ENCODE results near the gene CPA1. TPM values are rescaled to one million over a fixed set of nuclear protein-coding genes. Genes with fewer than 3 reads are reported as not detected.

CPA1 gene
- total RNA-seq, 1 experiment from 2014 or later = 1.1 TPM

DNA sequence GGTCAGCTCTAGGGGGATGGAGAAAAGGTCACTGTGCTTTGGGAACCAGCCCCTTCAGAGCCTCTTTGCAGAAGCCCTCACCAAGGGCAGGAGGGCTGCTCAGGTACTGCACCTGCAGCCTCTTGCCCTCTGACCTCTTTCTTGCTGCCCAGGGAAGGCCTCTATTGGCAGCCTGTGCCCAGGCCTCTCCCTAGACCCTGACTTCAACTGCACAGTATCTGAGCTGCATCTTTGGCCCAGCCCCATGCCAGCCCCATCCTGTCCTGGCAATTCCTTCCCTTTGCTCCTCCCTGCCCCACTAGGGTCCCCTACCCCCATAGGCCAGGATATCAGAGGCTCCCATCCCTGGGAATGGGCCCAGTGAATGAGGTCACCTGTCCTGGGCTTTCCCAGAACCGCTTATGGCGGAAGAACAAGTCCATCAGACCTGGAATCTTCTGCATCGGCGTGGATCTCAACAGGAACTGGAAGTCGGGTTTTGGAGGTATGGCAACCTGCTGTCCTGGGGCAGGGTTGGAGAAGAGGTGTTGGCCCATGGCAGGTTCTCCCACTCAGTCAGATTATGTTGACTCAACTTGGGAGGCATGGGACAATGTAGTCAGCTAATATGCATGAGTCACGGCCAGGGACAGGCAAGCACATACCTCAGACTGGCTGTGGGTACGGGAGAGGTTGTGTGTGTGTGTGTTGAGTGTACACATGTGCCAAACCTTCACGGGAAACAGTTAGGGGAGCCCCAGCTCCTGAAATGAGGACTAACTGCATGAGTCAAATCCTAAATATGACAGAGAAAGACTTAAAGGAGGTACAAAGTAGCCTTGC, 17.1 kb upstream of the CPA1 start:
- Histone ChIP-seq H3K27me3 (no peaks in the 10 kb centered on the region), H3K4me3 (no peak overlapping the region), H3K36me3 (no peaks in the 10 kb centered on the region), H3K27ac (peak overlapping the region; percentile 100), H3K9me3 (replicated peaks) (peaks cover 15% of the 10 kb centered on the region; the same call in 1 of the 2 replicates), H3K4me1 (peaks cover 60% of the 10 kb centered on the region)
- peak; percentile 76 to 81 for DNase-seq

DNA sequence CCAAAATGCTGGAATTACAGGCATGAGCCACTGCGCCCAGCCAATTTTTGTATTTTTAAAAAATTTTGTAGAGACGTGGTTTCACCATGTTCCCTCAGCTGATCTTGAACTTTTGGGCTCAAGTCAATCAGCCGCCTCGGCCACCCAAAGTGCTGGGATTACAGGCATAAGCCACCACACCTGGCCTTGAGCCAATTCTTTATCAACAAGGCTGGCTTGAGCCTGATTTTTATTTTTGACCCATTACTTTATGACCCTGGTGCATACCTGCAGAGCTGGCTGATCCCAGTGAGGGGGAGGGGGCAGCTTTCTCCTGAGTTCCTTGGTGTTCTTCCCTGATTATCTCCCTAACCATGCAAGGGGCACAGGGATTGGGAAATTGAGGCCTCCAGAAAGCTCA, 15.8 kb upstream of the CPA1 start:
- H3K9me3 ChIP-seq (replicated peaks) = peaks cover 15% of the 10 kb centered on the region; the same call in 1 of the 2 replicates
- H3K27me3 ChIP-seq = no peaks in the 10 kb centered on the region
- no peaks in the 10 kb centered on the region for H3K36me3 ChIP-seq
- H3K4me1 ChIP-seq = peaks cover 54% of the 10 kb centered on the region
- H3K27ac ChIP-seq = peak overlapping the region; percentile 100
- peak; percentile 89 to 95 for DNase-seq
- H3K4me3 ChIP-seq = peak overlapping the region; percentile 7

DNA sequence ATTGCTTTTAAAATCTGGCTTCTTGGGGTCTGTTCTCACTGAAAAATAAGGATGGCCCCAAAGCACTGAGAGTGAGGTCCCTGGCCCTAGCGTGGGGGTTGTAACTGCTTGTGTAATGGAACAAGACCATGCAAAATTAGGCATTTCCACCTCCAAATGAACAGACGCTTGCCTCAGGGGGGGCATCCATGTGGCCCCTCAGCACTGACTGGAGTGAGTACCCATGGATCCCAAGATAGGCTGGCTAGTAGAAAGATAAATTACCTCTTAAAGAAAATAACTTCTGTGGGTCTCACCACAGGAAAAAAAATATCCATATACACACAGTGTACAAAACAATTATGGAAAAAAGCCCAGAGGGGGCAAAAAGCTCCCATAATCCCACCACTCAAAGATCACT, 15.2 kb upstream of the CPA1 start:
- peak; percentile 96 to 98 for DNase-seq
- Histone ChIP-seq H3K27me3 (no peaks in the 10 kb centered on the region), H3K9me3 (replicated peaks) (peaks cover 9% of the 10 kb centered on the region; the same call in 1 of the 2 replicates), H3K27ac (peak overlapping the region; percentile 100), H3K4me3 (peak overlapping the region; percentile 7), H3K4me1 (peaks cover 59% of the 10 kb centered on the region), H3K36me3 (no peaks in the 10 kb centered on the region)

DNA sequence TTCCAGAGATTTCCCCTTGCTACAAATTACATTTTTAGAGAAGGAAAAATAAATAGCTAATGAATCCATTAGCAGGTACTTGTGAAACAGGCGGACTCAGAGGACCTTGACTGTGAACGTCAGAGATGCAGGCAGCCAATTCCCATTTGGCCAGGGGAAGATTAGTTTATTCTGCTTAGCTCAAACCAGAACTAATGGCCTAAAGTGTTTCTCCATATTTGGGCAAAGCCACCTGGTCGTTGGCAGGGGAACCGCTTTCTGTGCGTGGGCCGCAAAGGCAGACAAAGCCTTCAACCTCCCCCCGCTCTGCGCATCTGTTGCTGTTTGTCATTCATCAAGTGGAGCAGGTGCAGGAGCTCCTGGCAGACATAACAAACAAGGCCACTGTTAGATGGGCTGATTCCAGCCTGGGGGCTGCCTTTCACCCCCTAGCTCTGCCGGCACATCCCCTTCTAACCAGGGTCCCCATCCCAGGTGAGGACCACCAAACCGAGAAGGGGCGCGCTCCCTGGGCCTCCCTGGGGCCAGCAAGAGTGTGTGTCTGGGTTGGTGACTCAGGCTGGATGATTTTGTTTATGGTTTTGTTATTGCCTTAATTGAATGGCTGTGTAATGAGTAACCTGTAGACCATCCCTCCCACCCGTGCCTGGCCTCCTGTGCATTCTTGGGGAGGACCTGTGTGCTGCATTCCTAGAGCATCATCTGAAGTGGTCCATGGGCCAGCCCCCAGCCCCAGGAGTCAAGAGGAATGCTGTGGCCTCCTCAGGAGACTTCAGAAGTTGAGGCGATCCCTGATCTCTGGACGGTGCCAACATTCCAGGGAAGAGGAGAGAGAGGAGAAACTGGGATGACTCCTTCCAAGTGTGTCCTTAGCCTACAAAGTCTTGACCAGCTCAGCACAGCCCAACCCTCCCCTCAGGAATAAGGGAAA, 14.5 kb upstream of the CPA1 start:
- H3K4me1 ChIP-seq = peaks cover 61% of the 10 kb centered on the region
- H3K9me3 ChIP-seq (replicated peaks) = peaks cover 2% of the 10 kb centered on the region; the same call in 1 of the 2 replicates
- H3K27ac ChIP-seq = peak overlapping the region; percentile 100
- peak; percentile 100 for DNase-seq
- no peaks in the 10 kb centered on the region for H3K36me3 ChIP-seq
- peak overlapping the region; percentile 33 for H3K4me3 ChIP-seq
- no peaks in the 10 kb centered on the region for H3K27me3 ChIP-seq

DNA sequence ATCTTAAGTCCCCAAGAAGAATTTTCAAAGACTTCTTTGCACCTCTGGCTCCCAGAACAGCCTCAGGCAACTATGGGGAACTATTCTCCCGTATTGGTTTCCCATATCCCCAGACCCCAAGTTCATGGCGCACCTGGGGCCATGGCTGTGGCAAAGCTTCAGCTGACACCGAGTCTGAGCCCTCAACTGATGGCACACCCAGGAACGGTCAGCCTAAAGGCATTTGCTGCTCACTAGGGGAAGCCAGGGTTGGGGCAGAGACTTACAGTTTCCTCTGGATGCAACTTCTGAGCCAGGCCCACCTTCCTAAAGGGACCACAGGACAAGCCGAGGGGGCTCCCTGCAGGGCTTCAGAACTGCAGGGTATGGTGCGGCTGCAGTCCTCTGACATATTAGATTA, 13.7 kb upstream of the CPA1 start:
- Histone ChIP-seq H3K27me3 (no peaks in the 10 kb centered on the region), H3K4me3 (peak overlapping the region; percentile 33), H3K27ac (peak overlapping the region; percentile 100), H3K4me1 (peaks cover 66% of the 10 kb centered on the region), H3K9me3 (replicated peaks) (no peaks in the 10 kb centered on the region), H3K36me3 (no peaks in the 10 kb centered on the region)
- peak; percentile 70 to 81 for DNase-seq

DNA sequence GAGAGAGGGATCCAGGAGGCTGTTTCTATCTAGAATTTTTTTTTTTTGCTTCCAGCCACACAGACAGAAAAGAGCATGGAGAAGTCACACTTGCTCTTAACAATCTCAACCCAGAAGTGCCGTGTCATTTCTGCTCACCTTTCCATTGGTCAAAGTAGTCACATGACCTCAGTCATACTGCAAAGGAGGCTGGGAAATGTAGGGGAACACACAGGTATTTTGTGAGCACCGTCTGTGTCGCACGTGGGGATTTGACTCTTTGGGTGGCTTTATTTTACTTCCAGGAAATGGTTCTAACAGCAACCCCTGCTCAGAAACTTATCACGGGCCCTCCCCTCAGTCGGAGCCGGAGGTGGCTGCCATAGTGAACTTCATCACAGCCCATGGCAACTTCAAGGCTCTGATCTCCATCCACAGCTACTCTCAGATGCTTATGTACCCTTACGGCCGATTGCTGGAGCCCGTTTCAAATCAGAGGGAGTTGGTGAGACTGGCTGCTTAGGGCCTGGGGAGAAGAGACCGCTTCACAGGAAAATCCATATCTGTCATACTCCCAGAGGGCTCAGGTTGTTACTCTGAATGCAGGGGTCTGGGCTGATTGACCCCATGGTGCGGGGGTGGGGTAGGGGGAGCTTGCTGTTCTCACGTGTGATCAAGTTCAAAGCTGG, 13.1 kb upstream of the CPA1 start:
- Histone ChIP-seq H3K9me3 (replicated peaks) (no peaks in the 10 kb centered on the region), H3K27me3 (no peaks in the 10 kb centered on the region), H3K36me3 (no peaks in the 10 kb centered on the region), H3K4me3 (peak overlapping the region; percentile 33), H3K4me1 (peaks cover 72% of the 10 kb centered on the region), H3K27ac (peak overlapping the region; percentile 100)
- DNase-seq = peak; percentile 49 to 82

DNA sequence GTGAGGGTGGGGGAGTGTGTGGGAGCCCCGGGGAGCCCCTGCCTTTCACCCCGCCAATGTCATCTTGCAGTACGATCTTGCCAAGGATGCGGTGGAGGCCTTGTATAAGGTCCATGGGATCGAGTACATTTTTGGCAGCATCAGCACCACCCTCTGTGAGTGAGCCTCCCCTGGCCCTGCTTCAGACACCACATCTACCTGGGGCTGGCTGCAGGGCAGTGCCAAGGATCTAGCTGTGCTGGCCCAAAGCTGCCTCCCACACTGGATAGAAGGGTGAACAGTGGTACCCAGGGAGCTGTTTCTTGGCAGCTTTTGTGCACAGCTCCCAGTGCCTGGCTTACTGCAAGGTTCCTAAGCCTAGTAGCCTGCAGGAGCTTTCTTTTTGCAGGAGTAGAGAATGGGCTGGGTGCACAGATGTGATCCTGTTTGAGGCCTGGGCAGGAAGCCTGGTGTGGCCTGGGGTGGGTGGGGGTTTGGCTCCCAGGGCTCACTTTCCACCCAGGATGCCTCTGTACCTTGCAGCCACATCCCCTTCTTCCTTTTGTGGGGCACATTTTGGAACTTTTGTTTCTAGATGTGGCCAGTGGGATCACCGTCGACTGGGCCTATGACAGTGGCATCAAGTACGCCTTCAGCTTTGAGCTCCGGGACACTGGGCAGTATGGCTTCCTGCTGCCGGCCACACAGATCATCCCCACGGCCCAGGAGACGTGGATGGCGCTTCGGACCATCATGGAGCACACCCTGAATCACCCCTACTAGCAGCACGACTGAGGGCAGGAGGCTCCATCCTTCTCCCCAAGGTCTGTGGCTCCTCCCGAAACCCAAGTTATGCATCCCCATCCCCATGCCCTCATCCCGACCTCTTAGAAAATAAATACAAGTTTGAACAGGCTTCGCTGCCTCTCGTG, 12.2 kb upstream of the CPA1 start:
- no peaks in the 10 kb centered on the region for H3K9me3 ChIP-seq (replicated peaks)
- no peak overlapping the region for H3K4me3 ChIP-seq
- H3K27ac ChIP-seq = peak overlapping the region; percentile 100; the same call in 1 of the 2 replicates
- peaks cover 76% of the 10 kb centered on the region for H3K4me1 ChIP-seq
- H3K36me3 ChIP-seq = no peaks in the 10 kb centered on the region
- no peak for DNase-seq
- H3K27me3 ChIP-seq = no peaks in the 10 kb centered on the region

DNA sequence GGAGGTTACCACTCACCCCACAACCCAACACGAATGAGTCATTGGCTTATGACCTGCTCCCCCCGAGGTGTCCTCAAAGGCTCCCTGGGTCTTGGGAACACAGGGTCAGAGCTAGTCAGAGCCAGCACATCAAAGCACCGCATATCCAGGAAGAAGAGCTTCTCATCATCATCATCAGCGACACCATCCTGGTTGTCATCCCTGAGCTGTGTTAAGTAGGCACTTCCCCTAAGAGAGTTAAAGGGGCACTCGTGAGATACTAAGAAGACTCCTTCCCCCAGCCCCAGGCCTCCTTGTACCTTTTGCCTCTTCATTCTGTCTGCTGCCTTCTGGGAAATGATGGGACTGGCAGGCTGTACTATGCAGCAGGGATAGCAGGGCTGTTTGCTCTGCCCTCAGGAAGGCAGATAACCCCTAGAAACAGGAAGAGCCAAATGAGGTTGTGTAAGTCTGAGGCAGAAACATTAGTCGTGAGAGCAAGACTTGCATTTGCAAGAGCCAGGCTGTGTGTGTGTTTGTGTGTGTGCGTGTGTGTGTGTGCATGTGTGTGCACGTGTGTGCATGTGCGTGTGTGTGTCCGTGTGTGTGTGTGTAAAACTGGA, 11.1 kb upstream of the CPA1 start:
- H3K4me3 ChIP-seq = no peak overlapping the region
- H3K4me1 ChIP-seq = peaks cover 68% of the 10 kb centered on the region
- no peaks in the 10 kb centered on the region for H3K36me3 ChIP-seq
- no peak for DNase-seq
- no peaks in the 10 kb centered on the region for H3K27me3 ChIP-seq
- H3K27ac ChIP-seq = peak overlapping the region; percentile 16
- H3K9me3 ChIP-seq (replicated peaks) = no peaks in the 10 kb centered on the region

DNA sequence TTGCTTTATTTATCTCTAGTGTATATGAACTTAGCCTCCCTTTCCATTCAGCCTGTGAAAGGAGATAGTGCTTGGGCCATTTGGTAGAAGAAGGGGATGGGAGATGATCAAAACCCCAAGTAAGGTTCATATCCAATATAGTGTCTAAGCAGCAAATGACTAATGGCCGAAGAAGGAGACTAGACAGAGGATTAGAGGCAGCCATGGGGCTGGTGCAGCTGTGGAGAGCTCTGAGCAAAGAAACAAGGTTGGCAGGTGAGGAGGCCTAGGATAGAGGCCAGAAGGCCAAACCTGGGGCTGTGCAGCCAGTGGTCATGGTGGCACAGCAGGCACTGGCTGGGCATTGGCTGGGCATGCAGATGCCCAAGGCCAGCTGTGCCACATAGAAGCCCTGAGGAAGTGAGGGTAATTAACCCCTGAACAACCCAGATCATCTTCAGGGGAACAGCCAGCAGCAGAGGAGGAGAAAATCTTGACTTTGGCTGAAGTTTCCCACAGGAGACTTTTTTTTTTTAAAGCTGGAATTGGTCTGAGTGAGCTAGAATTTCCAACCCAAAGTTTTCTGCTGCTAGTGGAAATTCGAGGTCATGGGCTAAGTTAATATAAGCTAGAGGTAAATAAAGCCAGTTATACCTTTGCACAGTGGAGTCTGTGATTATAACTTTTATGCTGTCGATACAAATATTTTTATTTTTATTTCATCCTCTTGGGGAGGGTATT, 10.3 kb upstream of the CPA1 start:
- peak in 1 of 2 experiments; percentile 47 for DNase-seq
- Histone ChIP-seq H3K9me3 (replicated peaks) (no peaks in the 10 kb centered on the region), H3K27ac (peak overlapping the region; percentile 16), H3K4me1 (peaks cover 68% of the 10 kb centered on the region), H3K27me3 (no peaks in the 10 kb centered on the region), H3K36me3 (no peaks in the 10 kb centered on the region), H3K4me3 (no peak overlapping the region)

DNA sequence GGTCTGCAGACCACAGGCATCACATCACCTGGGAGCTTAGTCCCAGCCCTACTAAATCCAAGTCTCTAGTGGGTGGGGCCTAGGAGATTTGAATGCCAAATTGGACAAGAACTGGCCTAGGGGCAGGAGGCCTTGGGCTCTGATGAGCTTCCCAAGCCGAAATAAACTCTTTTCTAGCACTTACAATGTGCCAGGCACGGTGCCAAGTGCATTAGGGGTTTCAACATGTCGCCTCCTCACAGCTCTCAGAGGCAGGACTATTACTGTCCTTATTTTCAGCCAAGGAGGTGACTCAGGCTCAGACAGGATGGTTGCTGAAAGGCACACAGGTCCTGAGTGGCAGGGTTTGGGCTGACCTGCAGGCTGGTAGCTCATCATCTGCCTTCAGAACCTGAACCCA, 9.2 kb upstream of the CPA1 start:
- H3K27ac ChIP-seq = no peak overlapping the region
- peak in 1 of 2 experiments; percentile 29 for DNase-seq
- H3K36me3 ChIP-seq = no peaks in the 10 kb centered on the region
- H3K27me3 ChIP-seq = no peaks in the 10 kb centered on the region
- H3K4me1 ChIP-seq = peaks cover 63% of the 10 kb centered on the region
- H3K9me3 ChIP-seq (replicated peaks) = 0 out of 2 replicates have a peak, but pooled peaks cover under 1% of the 10 kb centered on the region
- no peak overlapping the region for H3K4me3 ChIP-seq

DNA sequence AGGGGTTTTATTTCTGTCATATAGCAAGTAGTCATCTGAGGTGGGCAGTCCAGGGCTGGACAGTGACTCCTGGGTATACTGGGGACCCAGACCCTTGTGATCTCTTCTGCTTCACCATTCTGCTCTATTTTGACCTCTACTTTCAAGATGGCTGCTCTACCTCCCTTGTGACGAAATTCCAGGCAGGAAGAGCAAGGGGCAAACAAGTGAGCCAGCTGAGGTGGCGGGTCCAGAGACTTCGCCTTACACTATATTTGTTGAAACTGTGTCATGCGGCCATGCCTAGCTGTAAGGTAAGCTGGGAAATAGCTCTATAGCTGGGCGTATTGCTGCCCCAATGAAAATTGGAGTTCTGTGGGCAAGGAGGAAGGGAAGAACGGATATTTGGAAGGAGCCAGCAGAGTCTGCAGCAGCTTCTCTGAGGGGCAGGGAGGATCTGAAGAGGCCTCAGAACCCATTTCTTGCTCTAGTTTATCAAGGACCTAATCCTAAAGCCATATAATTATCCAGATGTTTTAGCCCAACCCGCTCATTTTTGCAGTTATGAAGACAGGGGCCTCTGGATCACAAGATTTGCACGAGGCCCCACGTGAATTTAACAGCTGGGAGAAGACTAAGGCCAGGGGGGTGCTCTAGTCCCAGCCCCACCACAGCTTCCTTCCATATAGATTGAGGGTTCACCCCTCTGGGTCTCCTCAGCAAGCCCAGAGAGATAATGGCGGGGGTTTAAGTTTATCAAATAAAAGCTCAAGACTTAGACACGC, 7.7 kb upstream of the CPA1 start:
- Histone ChIP-seq H3K4me3 (0 out of 2 replicates have a peak overlapping the region, but pooled peaks have one; percentile 2), H3K27me3 (no peaks in the 10 kb centered on the region), H3K9me3 (replicated peaks) (peaks cover 7% of the 10 kb centered on the region; the same call in 1 of the 2 replicates), H3K27ac (peak overlapping the region; percentile 99), H3K36me3 (no peaks in the 10 kb centered on the region), H3K4me1 (peaks cover 47% of the 10 kb centered on the region)
- peak; percentile 85 to 92 for DNase-seq

DNA sequence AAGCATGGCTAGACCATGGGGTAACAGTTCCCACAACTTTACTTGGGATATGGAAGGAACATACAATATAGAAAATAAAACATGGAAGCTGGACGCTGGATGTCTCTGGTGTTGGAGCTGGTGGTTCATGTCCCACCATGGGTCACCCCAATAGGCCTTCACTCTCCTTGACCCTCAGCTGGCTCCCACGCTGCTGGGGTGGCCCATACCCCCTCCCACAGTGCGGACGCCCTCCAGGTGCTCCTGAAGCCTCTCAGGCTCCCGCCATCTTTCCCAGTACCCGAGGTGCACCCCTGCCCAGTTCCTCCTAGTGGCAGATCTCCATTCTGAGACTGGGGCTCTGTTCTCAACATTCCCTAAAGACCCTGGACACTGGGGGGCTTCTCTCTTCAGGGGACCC, 5.8 kb upstream of the CPA1 start:
- Histone ChIP-seq H3K9me3 (replicated peaks) (peaks cover 7% of the 10 kb centered on the region; the same call in 1 of the 2 replicates), H3K27ac (peak overlapping the region; percentile 99), H3K4me1 (peaks cover 42% of the 10 kb centered on the region), H3K27me3 (no peaks in the 10 kb centered on the region), H3K4me3 (no peak overlapping the region), H3K36me3 (no peaks in the 10 kb centered on the region)
- DNase-seq = peak in 1 of 2 experiments; percentile 33
